ELF-1 (cell line): ENCODE results near the gene PRKAA1.

Source experiments
- DNase-seq: peaks from one replicate; pipeline ENCODE4 v3.0.0-alpha.2; 2016; ENCODE audit warnings: low read depth, low spot score

PRKAA1 gene

GRCh38 chr5:40781843-40782409 lies 16.2 kb downstream of the PRKAA1 start:
- DNase-seq: no peak

GRCh38 chr5:40780858-40781257 lies 17.3 kb downstream of the PRKAA1 start:
- no peak for DNase-seq

- DNase-seq: no peak
Measured at GRCh38 chr5:40780199-40780598, 18.0 kb downstream of the PRKAA1 start.

GRCh38 chr5:40779561-40779960 lies 18.6 kb downstream of the PRKAA1 start:
- no peak for DNase-seq

- no peak for DNase-seq
Measured at GRCh38 chr5:40778133-40778532, 20.0 kb downstream of the PRKAA1 start.

GRCh38 chr5:40776658-40776977 lies 21.6 kb downstream of the PRKAA1 start:
- DNase-seq: no peak

GRCh38 chr5:40775846-40776657 lies 22.1 kb downstream of the PRKAA1 start:
- DNase-seq: no peak

- DNase-seq: no peak
Measured at GRCh38 chr5:40775085-40775845, 22.9 kb downstream of the PRKAA1 start.

- no peak for DNase-seq
Measured at GRCh38 chr5:40774623-40775022, 23.6 kb downstream of the PRKAA1 start.

GRCh38 chr5:40770764-40771163 lies 27.4 kb downstream of the PRKAA1 start:
- no peak for DNase-seq

GRCh38 chr5:40762705-40763104 lies 35.5 kb downstream of the PRKAA1 start:
- no peak for DNase-seq

- DNase-seq: no peak
Measured at GRCh38 chr5:40757400-40757799, 40.8 kb downstream of the PRKAA1 start.

- DNase-seq: peak; percentile 98
Measured at GRCh38 chr5:40755407-40756365, 42.5 kb downstream of the PRKAA1 start, which contains the start of gene TTC33. Gene TTC33 (minus strand): TSS chr5:40755961. CDS start chr5:40747018, 8,943 bp downstream.

GRCh38 chr5:40755093-40755406 lies 43.1 kb downstream of the PRKAA1 start:
- peak; percentile 71 for DNase-seq

- peak; percentile 6 for DNase-seq
Measured at GRCh38 chr5:40754381-40755092, 43.6 kb downstream of the PRKAA1 start.

- DNase-seq: no peak
Measured at GRCh38 chr5:40746703-40747102, 51.5 kb downstream of the PRKAA1 start.

- no peak for DNase-seq
Measured at GRCh38 chr5:40743771-40744170, 54.4 kb downstream of the PRKAA1 start.

- no peak for DNase-seq
Measured at GRCh38 chr5:40738502-40738901, 59.7 kb downstream of the PRKAA1 start.

- DNase-seq: no peak
Measured at GRCh38 chr5:40736103-40736875, 61.9 kb downstream of the PRKAA1 start.

GRCh38 chr5:40735609-40736008 lies 62.6 kb downstream of the PRKAA1 start:
- DNase-seq: no peak
